ENCODE results near the gene ACOX3.

Gene ACOX3

GRCh38 chr4:8370106-8370787 is 70.3 kb downstream of the ACOX3 start:
- no peak for TF ChIP-seq CTCF (IDR thresholded peaks at IDR 0.05; ENCODE audit: insufficient read depth, missing control alignments)
- DNase-seq (ENCODE audit: insufficient read length, low spot score) (no peak), FAIRE-seq (no peak)

- FAIRE-seq (no peak), DNase-seq (ENCODE audit: insufficient read length, low spot score) (no peak)
- TF ChIP-seq CTCF (IDR thresholded peaks at IDR 0.05; ENCODE audit: insufficient read depth, missing control alignments): no peak
These were observed 71.0 kb downstream of the ACOX3 start for GRCh38 chr4:8369426-8370105.

GRCh38 chr4:8368998-8369397 is 71.5 kb downstream of the ACOX3 start:
- TF ChIP-seq CTCF (IDR thresholded peaks at IDR 0.05; ENCODE audit: insufficient read depth, missing control alignments): no peak
- DNase-seq (ENCODE audit: insufficient read length, low spot score): no peak
- no peak for FAIRE-seq

GRCh38 chr4:8368061-8368481 is 72.5 kb downstream of the ACOX3 start:
- TF ChIP-seq CTCF (IDR thresholded peaks at IDR 0.05; ENCODE audit: insufficient read depth, missing control alignments): no peak
- no peak for FAIRE-seq
- DNase-seq (ENCODE audit: insufficient read length, low spot score): no peak

GRCh38 chr4:8366601-8367000 is 73.9 kb downstream of the ACOX3 start:
- FAIRE-seq (no peak), DNase-seq (ENCODE audit: insufficient read length, low spot score) (no peak)
- TF ChIP-seq CTCF (IDR thresholded peaks at IDR 0.05; ENCODE audit: insufficient read depth, missing control alignments): no peak

- no peak for FAIRE-seq
- DNase-seq (ENCODE audit: insufficient read length, low spot score): no peak
- TF ChIP-seq CTCF (IDR thresholded peaks at IDR 0.05; ENCODE audit: insufficient read depth, missing control alignments): no peak
These were observed 74.6 kb downstream of the ACOX3 start for GRCh38 chr4:8365951-8366350.

- DNase-seq (ENCODE audit: insufficient read length, low spot score) (no peak), FAIRE-seq (no peak)
- no peak for TF ChIP-seq CTCF (IDR thresholded peaks at IDR 0.05; ENCODE audit: insufficient read depth, missing control alignments)
These were observed 75.2 kb downstream of the ACOX3 start for GRCh38 chr4:8365353-8365752.

Measured in D721Med (cell line).